ENCODE data around the gene USP22.

DNA sequence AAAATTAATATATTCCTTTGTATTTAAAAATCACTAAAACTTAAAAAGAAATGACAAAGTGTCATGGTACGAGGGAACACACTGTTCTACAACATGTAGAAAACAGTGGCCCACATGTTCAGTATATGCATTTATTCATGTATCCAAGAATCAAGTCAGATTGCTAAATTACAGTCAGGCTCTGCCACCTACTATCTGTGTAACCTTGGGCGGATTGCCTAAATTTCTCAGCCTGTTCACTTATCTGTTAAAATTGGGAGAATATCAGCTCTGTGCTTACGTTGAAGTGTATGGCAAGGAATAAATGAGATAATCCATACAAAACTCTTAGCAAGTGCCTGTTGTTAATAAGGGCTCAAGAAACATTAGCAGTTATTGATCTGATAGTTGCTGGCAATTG, 3.4 kb upstream of the USP22 start:
- TF ChIP-seq CTCF (IDR thresholded peaks at IDR 0.05) (no peak), POLR2A (IDR thresholded peaks at IDR 0.05) (no peak), POLR2AphosphoS5 (IDR thresholded peaks at IDR 0.05) (no peak)

Measured in gastroesophageal sphincter (tissue), 3 donors.